ENCODE data around the gene RAC2.

Gene RAC2

DNA sequence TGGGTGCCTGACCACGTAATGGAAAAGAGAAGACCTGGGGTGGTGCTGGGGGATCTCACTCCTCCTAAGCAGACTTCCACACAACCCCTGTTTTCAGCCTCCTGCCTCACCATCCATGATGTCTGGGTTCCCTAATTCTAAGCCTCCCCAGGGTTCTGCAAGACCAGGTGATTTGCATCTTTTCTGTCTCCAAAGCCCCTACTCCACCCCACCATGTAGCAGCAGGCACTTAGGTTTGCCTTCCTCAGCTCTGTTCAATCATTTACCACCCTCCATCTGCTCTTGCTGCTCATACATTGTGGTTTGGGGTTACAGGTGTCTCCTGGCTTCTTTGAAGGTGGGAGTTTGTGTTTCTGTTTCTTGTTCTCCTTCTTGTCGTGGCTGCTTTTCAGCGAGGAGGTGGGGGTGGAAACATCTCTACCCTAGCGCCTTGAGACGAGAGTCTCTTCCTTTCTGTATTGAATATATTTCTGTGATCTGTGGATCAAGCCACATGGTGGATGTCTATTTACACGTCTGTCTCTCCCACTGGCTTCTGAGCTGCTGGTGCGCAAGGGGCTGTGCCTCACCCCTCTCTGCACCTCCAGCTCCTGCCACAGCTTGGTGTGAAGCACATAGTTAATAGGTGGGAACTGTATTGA is 25.2 kb downstream of the RAC2 start:
- no peak overlapping the region for H3K27ac ChIP-seq
- TF ChIP-seq, protein P1, sequence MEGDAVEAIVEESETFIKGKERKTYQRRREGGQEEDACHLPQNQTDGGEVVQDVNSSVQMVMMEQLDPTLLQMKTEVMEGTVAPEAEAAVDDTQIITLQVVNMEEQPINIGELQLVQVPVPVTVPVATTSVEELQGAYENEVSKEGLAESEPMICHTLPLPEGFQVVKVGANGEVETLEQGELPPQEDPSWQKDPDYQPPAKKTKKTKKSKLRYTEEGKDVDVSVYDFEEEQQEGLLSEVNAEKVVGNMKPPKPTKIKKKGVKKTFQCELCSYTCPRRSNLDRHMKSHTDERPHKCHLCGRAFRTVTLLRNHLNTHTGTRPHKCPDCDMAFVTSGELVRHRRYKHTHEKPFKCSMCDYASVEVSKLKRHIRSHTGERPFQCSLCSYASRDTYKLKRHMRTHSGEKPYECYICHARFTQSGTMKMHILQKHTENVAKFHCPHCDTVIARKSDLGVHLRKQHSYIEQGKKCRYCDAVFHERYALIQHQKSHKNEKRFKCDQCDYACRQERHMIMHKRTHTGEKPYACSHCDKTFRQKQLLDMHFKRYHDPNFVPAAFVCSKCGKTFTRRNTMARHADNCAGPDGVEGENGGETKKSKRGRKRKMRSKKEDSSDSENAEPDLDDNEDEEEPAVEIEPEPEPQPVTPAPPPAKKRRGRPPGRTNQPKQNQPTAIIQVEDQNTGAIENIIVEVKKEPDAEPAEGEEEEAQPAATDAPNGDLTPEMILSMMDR (IDR thresholded peaks at IDR 0.05) = no peak
- no peak overlapping the region for H3K4me3 ChIP-seq
- no peak for DNase-seq (ENCODE audit: low spot score)

DNA sequence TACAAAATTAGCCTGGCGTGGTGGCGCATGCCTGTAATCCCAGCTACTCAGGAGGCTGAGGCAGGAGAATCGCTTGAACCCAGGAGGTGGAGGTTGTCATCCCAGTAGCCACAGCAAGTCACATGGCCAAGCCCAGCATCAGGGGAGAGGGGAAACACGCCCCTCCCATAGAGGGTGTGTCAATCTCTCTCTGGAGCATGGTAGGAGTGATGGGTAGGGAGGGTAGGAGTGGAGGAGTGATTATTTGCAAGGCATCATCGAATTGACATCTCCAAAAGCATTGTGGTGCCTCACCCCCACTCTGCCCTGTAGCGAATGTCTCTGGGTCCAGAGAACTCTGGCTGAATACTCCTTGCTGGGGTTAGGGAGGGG is 25.7 kb downstream of the RAC2 start:
- TF ChIP-seq, protein P1 (IDR thresholded peaks at IDR 0.05) = no peak
- no peak overlapping the region for H3K4me3 ChIP-seq

DNA sequence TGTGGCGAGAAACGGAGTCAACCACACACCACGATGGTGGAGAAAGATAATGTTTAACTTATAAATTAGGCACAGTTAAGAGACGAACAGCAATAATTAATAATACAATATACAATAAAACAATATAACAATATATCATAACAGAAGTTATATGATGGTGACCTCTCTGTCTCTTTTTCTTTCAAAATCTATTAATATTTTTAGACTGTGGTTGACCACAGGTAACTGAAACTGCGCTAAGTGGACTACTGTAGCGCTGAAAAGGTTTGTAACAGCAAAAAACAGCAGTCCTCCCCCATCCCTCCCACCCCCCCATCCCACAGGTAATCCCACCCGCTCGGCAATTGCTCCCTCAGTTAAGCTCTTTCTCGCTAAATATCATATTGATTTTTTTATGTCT is 28.2 kb downstream of the RAC2 start:
- Histone ChIP-seq H3K4me3 (no peak overlapping the region), H3K27ac (no peak overlapping the region)
- TF ChIP-seq, protein P1 (IDR thresholded peaks at IDR 0.05) = no peak
- no peak for DNase-seq (ENCODE audit: low spot score)

More for the DNA sequence above, 25.7 kb downstream of the RAC2 start:
- DNase-seq (ENCODE audit: low spot score) = no peak
- H3K27ac ChIP-seq = no peak overlapping the region

DNA sequence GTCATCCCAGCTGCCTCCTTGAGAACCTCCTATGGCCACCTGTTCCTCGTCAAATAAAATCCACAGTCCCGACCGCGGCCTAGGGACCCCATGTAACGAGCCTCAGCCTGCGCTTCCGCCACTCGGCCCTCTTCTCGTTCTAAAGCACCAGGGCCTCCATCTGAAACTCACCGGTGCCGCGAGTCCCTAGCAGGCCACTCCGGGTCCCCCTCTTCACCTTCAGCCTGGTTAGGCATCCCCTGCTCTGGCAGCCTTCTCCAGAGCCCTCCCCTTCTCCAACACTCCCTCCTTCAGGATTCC is 29.4 kb downstream of the RAC2 start:
- no peak for DNase-seq (ENCODE audit: low spot score)
- TF ChIP-seq, protein P1 (IDR thresholded peaks at IDR 0.05) = no peak
- no peak overlapping the region for H3K27ac ChIP-seq
- no peak overlapping the region for H3K4me3 ChIP-seq

DNA sequence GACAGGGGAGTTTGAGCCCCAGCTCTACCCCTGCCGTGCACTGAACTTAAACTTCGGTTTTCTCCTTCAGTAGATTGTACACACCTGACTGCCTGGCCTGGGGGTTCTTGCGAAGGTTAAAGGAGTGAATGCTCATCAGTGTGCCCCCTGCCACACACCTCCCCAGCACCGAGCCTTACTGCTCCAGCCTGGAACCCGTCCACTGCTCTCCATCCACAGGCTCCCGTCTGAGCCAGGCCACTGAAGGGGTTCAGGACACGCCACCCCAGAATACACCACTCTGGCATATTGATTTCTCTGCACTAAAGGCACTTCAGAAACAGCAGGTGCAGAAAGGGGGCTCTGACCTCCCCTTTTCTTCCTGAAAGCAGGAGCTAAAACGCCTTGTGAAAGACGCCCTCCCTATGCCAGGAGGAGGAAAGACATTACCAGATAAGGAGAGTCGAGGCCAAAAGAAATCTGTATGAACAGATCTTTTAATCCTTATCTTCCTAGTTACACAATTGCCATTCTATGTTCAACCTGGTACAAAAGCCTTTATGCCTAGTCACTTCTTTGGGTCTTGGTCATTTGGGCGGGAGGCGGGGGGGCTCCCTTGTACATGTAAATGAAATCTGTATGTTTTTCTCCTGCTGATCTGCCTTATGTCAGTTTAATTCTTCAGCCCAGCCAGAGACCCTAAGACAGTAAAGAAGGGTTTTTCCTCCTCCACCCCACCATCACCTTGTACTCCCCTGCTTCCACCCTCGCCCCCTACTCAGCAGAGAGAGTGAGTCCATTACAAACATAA is 29.9 kb downstream of the RAC2 start:
- H3K27ac ChIP-seq = no peak overlapping the region
- H3K4me3 ChIP-seq = no peak overlapping the region
- no peak for DNase-seq (ENCODE audit: low spot score)
- TF ChIP-seq, protein P1 (IDR thresholded peaks at IDR 0.05) = no peak

DNA sequence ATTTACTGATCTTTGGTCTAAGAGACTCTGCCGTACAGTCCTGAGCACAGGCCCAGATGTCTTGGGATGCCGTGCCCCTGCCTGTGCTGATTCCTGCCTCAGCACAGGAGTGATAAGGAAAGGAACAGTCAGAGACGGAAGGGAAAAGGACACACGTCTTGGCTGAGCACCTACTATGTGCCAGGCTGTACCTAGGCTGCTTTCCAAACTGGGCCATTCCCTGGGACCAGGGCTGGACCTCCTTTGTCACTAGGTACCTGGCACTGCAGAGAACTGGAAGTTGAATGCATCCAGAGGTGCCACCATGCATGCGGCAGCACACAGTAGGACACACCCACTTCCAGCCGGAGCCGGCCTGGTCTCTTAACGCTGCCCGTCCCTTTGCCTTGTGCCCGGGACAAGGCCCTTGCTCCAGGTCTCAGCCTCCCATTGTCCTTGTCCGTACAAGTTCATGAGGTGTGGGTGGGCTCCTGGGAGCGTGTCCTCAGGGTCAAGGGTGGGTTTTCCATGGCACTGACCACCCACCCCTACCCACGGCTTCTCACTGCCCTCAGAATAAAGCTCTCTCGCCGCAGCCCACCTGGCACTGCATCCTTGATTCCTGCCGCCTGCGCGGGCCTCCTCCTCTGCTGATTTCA is 30.7 kb downstream of the RAC2 start:
- Histone ChIP-seq H3K4me3 (no peak overlapping the region), H3K27ac (no peak overlapping the region)
- DNase-seq (ENCODE audit: low spot score) = no peak
- TF ChIP-seq, protein P1 (IDR thresholded peaks at IDR 0.05) = no peak

All from coronary artery (tissue), 2 donors.